Mucosa of descending colon (tissue), 3 donors: ENCODE results near the gene SLC44A4. TPM values are rescaled to one million over a fixed set of nuclear protein-coding genes. Genes with fewer than 3 reads are reported as not detected.
A peak's percentile ranks its signal among the peaks of the same experiment; 100 is the strongest.
"Not testable (repeated sequence)": the region's sequence is repeated elsewhere in the genome, so short reads cannot be mapped to it uniquely, and the experiment has no call there.

Experiments used
- ATAC-seq: fragments of 200-7000 bp; cut with Tn5 transposase; one replicate; pipeline ENCODE4 v1.9.1; 2020; ENCODE audit warnings: mild to moderate bottlenecking, moderate library complexity
- DNase-seq, 3 donors: peaks; one replicate each; pipeline ENCODE4 v3.0.0-alpha.2; 2020
- H3K36me3 ChIP-seq: fragments of 200-600 bp; one replicate; pipeline ENCODE4 v1.8.0; 2021; ENCODE audit warnings: low read depth, mild to moderate bottlenecking
- H3K4me1 ChIP-seq: fragments of 200-600 bp; one replicate; pipeline ENCODE4 v1.8.0; 2021; ENCODE audit warnings: low read depth, mild to moderate bottlenecking
- H3K4me3 ChIP-seq: fragments of 200-600 bp; one replicate; pipeline ENCODE4 v1.8.0; 2021; ENCODE audit warnings: mild to moderate bottlenecking
- H3K9me3 ChIP-seq: fragments of 200-600 bp; one replicate; pipeline ENCODE4 v1.8.0; 2021; ENCODE audit warnings: mild to moderate bottlenecking
- CTCF ChIP-seq: fragments of 200-600 bp; IDR thresholded peaks from one replicate; pipeline ENCODE4 v1.8.0; 2022; ENCODE audit warnings: antibody characterized with exemption, mild to moderate bottlenecking
- intact Hi-C, 2 donors: fragments of 100-400 bp; cut with DNase I in 1 of 2; cut with micrococcal nuclease in 1 of 2; formaldehyde crosslinking; loops; one replicate each; pipeline versions ENCODE4 v1.11.0 to v1.11.1; 2022; cut with DNase I, micrococcal nuclease
- total RNA-seq, 3 donors: library from RNA; stranded (reverse); fragmentation: NEBNext Ultra II Directional in 2 of 3; extraction: Animal tissue kit (Norgen Biotek cat#: 25700) in 2 of 3; gene quantifications; one replicate each; pipeline versions ENCODE4 v1.2.1 to v1.2.4, GENCODE V29; 2021 to 2023
- donor health status: DM: no; HTN: no; CAD: no; lungs with moderate emphysema.
- donor health status: DM: no; HTN: no; CAD: no.
- donor health status: DM: no; HTN: yes; CAD: no.

SLC44A4 gene
- total RNA-seq, 3 donors from 2014 or later, result 332 to 795 (median 740) TPM

DNA sequence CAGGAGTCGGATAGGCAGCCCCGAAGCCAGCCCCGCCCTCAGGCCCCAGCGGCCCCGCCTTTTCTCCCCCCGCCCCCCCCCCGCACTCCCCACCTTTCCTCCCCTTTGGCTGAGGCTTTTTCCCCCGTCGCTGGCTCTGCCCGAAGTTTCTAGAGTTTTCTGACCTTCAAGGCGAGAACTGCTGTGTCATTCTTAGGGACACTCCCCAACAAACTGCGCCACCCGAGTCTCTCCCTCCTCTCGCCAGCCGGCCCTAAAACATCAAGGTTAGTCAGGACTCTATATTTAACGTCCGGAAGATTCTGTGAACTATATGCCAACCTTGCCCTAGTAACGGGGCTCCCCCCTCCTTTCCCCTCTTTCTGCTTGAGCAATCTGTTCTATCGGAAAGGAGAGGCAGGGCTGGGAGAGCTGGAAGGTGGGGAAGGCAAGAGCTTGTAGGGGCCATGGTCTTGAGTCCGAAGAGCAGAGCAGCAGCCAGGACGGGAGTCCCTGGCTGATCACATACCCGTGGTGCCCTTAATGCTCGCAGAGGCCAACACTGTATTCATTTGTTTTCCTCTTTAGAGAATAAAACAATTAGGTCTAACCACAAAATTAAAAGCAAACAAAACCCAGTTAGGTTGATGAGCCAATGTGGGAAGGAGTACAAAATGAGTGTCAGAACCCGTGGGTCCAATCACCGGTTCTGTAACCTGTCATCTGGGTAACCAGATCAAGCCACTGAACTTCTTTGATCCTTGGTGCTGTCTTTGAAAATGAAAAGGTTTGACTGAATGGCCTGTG is 56.6 kb downstream of the SLC44A4 start:
- ATAC-seq (peak; percentile 66), DNase-seq (peak; percentile 85 to 89 (median 86))
- TF ChIP-seq CTCF, result no peak
- intact Hi-C loops, result no loop called here
- H3K4me1 ChIP-seq, result peaks cover 69% of the 10 kb centered on the region
- peak overlapping the region; percentile 14 for H3K4me3 ChIP-seq
- peaks cover under 1% of the 10 kb centered on the region for H3K36me3 ChIP-seq
- no peaks in the 10 kb centered on the region for H3K9me3 ChIP-seq

GRCh38 chr6:31821301-31822035 is 57.3 kb downstream of the SLC44A4 start:
- Histone ChIP-seq H3K4me1 (peaks cover 67% of the 10 kb centered on the region), H3K36me3 (no peaks in the 10 kb centered on the region), H3K4me3 (peak overlapping the region; percentile 17), H3K9me3 (no peaks in the 10 kb centered on the region)
- intact Hi-C loops, result no loop called here
- peak; percentile 62 for ATAC-seq
- DNase-seq, result peak; percentile 93 to 95 (median 93)
- no peak for TF ChIP-seq CTCF

DNA sequence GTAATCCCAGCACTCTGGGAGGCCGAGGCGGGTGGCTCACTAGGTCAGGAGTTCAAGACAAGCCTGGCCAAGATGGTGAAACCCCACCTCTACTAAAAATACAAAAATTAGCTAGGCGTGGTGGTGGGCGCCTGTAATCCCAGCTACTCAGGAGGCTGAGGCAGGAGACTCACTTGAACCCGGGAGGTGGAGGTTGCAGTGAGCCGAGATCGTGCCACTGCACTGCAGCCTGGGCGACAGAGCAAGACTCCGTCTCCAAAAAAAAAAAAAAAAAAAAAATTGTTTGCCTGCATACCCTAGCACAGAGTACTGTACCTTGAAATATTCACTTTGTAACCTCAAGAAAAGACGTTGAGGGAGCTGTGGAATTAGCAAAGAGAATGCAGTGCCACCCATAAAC is 58.4 kb downstream of the SLC44A4 start:
- H3K4me3 ChIP-seq, intact Hi-C loops, H3K9me3 ChIP-seq, ATAC-seq, H3K36me3 ChIP-seq: not testable (repeated sequence)
- peaks cover 59% of the 10 kb centered on the region for H3K4me1 ChIP-seq
- peak in 1 of 3 donors; percentile 48 for DNase-seq

DNA sequence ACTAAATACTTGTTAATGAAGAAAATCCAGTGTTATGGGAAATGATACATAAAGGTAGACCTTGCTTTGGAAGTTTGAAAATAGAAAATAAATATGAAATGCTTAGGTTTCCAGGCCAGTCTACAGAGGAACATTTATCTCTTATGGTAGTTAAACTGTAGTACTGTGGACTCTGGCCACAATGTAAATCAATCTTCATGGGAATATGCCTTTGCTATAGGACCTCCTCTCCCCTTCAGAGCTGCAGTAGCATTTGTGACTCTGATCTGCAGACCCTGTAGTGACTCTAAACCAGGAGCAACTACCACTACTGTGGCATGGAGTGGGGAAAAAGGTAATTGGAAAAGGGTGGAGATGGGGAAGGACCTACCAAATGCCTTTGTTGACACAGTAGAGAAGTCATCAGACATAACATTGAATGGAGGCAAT is 58.9 kb downstream of the SLC44A4 start:
- Histone ChIP-seq H3K36me3 (no peaks in the 10 kb centered on the region), H3K9me3 (no peaks in the 10 kb centered on the region), H3K4me1 (peaks cover 54% of the 10 kb centered on the region), H3K4me3 (no peak overlapping the region)
- ATAC-seq (peak; percentile 6), DNase-seq (no peak)
- intact Hi-C loops, result no loop called here
- TF ChIP-seq CTCF, result no peak

- H3K4me3 ChIP-seq, H3K9me3 ChIP-seq, intact Hi-C loops, H3K36me3 ChIP-seq, ATAC-seq: not testable (repeated sequence)
- peaks cover 50% of the 10 kb centered on the region for H3K4me1 ChIP-seq
- DNase-seq, result peak in 1 of 3 donors; percentile 30
Observed at GRCh38 chr6:31817929-31818511, 60.8 kb downstream of the SLC44A4 start.

- peaks cover 45% of the 10 kb centered on the region for H3K4me1 ChIP-seq
- DNase-seq, result peak in 1 of 3 donors; percentile 54
- intact Hi-C loops, result not testable (repeated sequence)
Observed at GRCh38 chr6:31817133-31817928, 61.5 kb downstream of the SLC44A4 start.

More at GRCh38 chr6:31817133-31817928, 61.5 kb downstream of the SLC44A4 start:
- not testable (repeated sequence) for H3K4me3 ChIP-seq, ATAC-seq, H3K9me3 ChIP-seq, H3K36me3 ChIP-seq
